T-cell (primary cell): ENCODE measurements around the gene BACE2. TPM values are rescaled to one million over a fixed set of nuclear protein-coding genes. Genes with fewer than 3 reads are reported as not detected.

ENCODE experiments used
- ATAC-seq, 4 experiments: fragments of 200-7000 bp in 3 of 4; fragments of 150-1000 bp in 1 of 4; cut with Tn5 transposase; replicated peaks in 1 of 4; 1 replicate in 3 of 4; 2 replicates in 1 of 4; pipeline ENCODE4 v1.10.0; 2021; ENCODE audit warnings: moderate library complexity in 3 of 4, mild to moderate bottlenecking in 2 of 4, moderate number of reproducible peaks in 1 of 4
- CTCF ChIA-PET, 2 donors: fragments of 300-600 bp; sonication (Branson Sonifier 250); formaldehyde crosslinking; loops; one replicate each; lab custom pipeline; 2022; ENCODE audit warnings: antibody characterized with exemption in 2 of 2; lab: Charles Lee
- POLR2A ChIA-PET, 2 donors: fragments of 300-600 bp; sonication (Branson Sonifier 250); formaldehyde crosslinking; loops; one replicate each; lab custom pipeline; 2022; ENCODE audit warnings: antibody characterized with exemption in 2 of 2; lab: Charles Lee
- DNase-seq, 35 experiments: peaks; one replicate each; pipeline versions ENCODE4 v3.0.0 to v3.0.0-alpha.2; 2013 to 2023
- H3K27ac ChIP-seq: one replicate; pipeline ENCODE4 v1.5.1; 2013; ENCODE audit warnings: low read length
- H3K27me3 ChIP-seq, 2 experiments: replicated peaks in 1 of 2; 1 replicate in 1 of 2; 2 replicates in 1 of 2; pipeline versions ENCODE4 v1.6.1 to v1.7.0; 2013; ENCODE audit warnings: low read length in 1 of 2, mixed read lengths in 1 of 2; ENCODE audit not compliant: control insufficient read depth in 2 of 2, insufficient read depth in 2 of 2; ENCODE audit errors: extremely low read depth in 1 of 2
- H3K36me3 ChIP-seq, 2 donors: 1 replicate in 1 of 2; 2 replicates in 1 of 2; pipeline versions ENCODE4 v1.6.1 to v1.7.0; 2013; ENCODE audit warnings: low read length in 1 of 2; ENCODE audit not compliant: control insufficient read depth in 2 of 2, insufficient read depth in 1 of 2; ENCODE audit errors: extremely low read depth in 1 of 2
- H3K4me1 ChIP-seq, 2 experiments: 1 replicate in 1 of 2; 2 replicates in 1 of 2; pipeline versions ENCODE4 v1.6.1 to v1.7.0; 2013; ENCODE audit warnings: low read length in 2 of 2, mixed read lengths in 1 of 2; ENCODE audit not compliant: insufficient read depth in 2 of 2, control insufficient read depth in 1 of 2; ENCODE audit errors: extremely low read depth in 1 of 2
- H3K4me3 ChIP-seq, 2 donors: 1 replicate in 1 of 2; 2 replicates in 1 of 2; pipeline versions ENCODE4 v1.5.1 to v1.7.0; 2013; ENCODE audit warnings: mild to moderate bottlenecking in 2 of 2, low read length in 1 of 2, moderate library complexity in 1 of 2; ENCODE audit not compliant: control insufficient read depth in 1 of 2; ENCODE audit errors: extremely low read depth in 1 of 2
- H3K9me3 ChIP-seq: 2 replicates; pipeline ENCODE4 v1.7.0; 2013
- H3K27ac Mint-ChIP-seq, 2 donors: one replicate each; pipeline ENCODE4 v1.8.0; 2020 to 2021; ENCODE audit warnings: mild to moderate bottlenecking in 2 of 2, mixed read lengths in 2 of 2
- H3K27me3 Mint-ChIP-seq, 2 donors: one replicate each; pipeline ENCODE4 v1.8.0; 2021 to 2022; ENCODE audit warnings: mixed read lengths in 2 of 2
- H3K36me3 Mint-ChIP-seq: one replicate; pipeline ENCODE4 v1.8.0; 2021; ENCODE audit warnings: mixed read lengths
- H3K4me1 Mint-ChIP-seq, 3 donors: one replicate each; pipeline ENCODE4 v1.8.0; 2020 to 2022; ENCODE audit warnings: mixed read lengths in 3 of 3, mild to moderate bottlenecking in 1 of 3
- H3K4me3 Mint-ChIP-seq, 3 donors: one replicate each; pipeline ENCODE4 v1.8.0; 2020 to 2022; ENCODE audit warnings: mild to moderate bottlenecking in 3 of 3, mixed read lengths in 3 of 3, moderate library complexity in 3 of 3
- H3K9me3 Mint-ChIP-seq, 3 donors: one replicate each; pipeline ENCODE4 v1.8.0; 2020 to 2022; ENCODE audit warnings: mixed read lengths in 3 of 3
- WGBS: methylation state at CpG from one replicate; pipeline ENCODE4 v1.1.5; 2013; ENCODE audit warnings: missing lambda C conversion rate; ENCODE audit not compliant: insufficient coverage; 5-methylcytosine and 5-hydroxymethylcytosine counted together
- total RNA-seq, 35 experiments: library from RNA in 6 of 35; stranded (reverse) in 6 of 35; fragments of 120-200 nt in 1 of 35; gene quantifications; one replicate each; pipeline versions ENCODE4 v1.2.1 to v1.2.4 and lab custom pipeline; 2013 to 2026

BACE2 gene
- total RNA-seq, 5 donors from 2014 or later (not counting 1 experiment from before 2014, with no cell fraction given): 0.30 to 1.1 (median 0.68) TPM

GRCh38 chr21:41170442-41170841 lies 2.5 kb downstream of the BACE2 start:
- no peaks in the 10 kb centered on the region for H3K36me3 ChIP-seq
- WGBS: 17% methylated on average over 1 of the region's 2 CpGs
- peaks cover 15 to 44% of the 10 kb centered on the region in 2 experiments for H3K27me3 ChIP-seq
- DNase-seq (peak in 1 of 35 experiments; percentile 5), ATAC-seq (no peak)
- ChIA-PET CTCF (no interaction called here), POLR2A (no interaction called here)
- H3K27ac ChIP-seq: no peak overlapping the region
- Mint-ChIP-seq H3K36me3 (no peaks in the 10 kb centered on the region), H3K27me3 (peaks cover 42 to 47% of the 10 kb centered on the region in 2 donors), H3K4me1 (peaks cover 8 to 11% (median 8%) of the 10 kb centered on the region in 3 donors), H3K4me3 (no peak overlapping the region), H3K9me3 (no peaks in the 10 kb centered on the region), H3K27ac (no peak overlapping the region)
- H3K4me1 ChIP-seq: peaks cover 0 to 15% of the 10 kb centered on the region in 2 experiments
- H3K9me3 ChIP-seq: no peaks in the 10 kb centered on the region
- H3K4me3 ChIP-seq: no peak overlapping the region

- Histone ChIP-seq H3K4me3 (no peak overlapping the region), H3K36me3 (no peaks in the 10 kb centered on the region), H3K27ac (no peak overlapping the region), H3K4me1 (peaks cover 0 to 15% of the 10 kb centered on the region in 2 experiments), H3K27me3 (peaks cover 14 to 45% of the 10 kb centered on the region in 2 experiments), H3K9me3 (no peaks in the 10 kb centered on the region)
- ChIA-PET POLR2A (no interaction called here), CTCF (no interaction called here)
- 58% methylated on average over 2 of the region's 15 CpGs for WGBS
- no peak overlapping the region for H3K27ac Mint-ChIP-seq
- ATAC-seq (no peak), DNase-seq (no peak)
- no peaks in the 10 kb centered on the region for H3K9me3 Mint-ChIP-seq
- no peak overlapping the region for H3K4me3 Mint-ChIP-seq
- H3K36me3 Mint-ChIP-seq: no peaks in the 10 kb centered on the region
- H3K27me3 Mint-ChIP-seq: peaks cover 36 to 45% of the 10 kb centered on the region in 2 donors
- peaks cover 8 to 11% (median 8%) of the 10 kb centered on the region in 3 donors for H3K4me1 Mint-ChIP-seq
Observed at GRCh38 chr21:41170859-41171609, 3.1 kb downstream of the BACE2 start.

- CTCF ChIA-PET: no interaction called here
- Mint-ChIP-seq H3K9me3 (no peaks in the 10 kb centered on the region), H3K36me3 (no peaks in the 10 kb centered on the region), H3K27ac (no peak overlapping the region), H3K4me1 (peaks cover 0 to 12% (median 0%) of the 10 kb centered on the region in 3 donors), H3K4me3 (no peak overlapping the region), H3K27me3 (peaks cover 36 to 41% of the 10 kb centered on the region in 2 donors)
- WGBS: 47% methylated on average over 3 of the region's 6 CpGs
- Histone ChIP-seq H3K4me3 (no peak overlapping the region), H3K9me3 (no peaks in the 10 kb centered on the region), H3K36me3 (no peaks in the 10 kb centered on the region), H3K27me3 (peaks cover 6 to 45% of the 10 kb centered on the region in 2 experiments), H3K27ac (no peak overlapping the region), H3K4me1 (no peaks in the 10 kb centered on the region)
- POLR2A ChIA-PET: no interaction called here
- ATAC-seq: no peak
- no peak for DNase-seq
Observed at GRCh38 chr21:41175080-41175479, 7.1 kb downstream of the BACE2 start.

DNA sequence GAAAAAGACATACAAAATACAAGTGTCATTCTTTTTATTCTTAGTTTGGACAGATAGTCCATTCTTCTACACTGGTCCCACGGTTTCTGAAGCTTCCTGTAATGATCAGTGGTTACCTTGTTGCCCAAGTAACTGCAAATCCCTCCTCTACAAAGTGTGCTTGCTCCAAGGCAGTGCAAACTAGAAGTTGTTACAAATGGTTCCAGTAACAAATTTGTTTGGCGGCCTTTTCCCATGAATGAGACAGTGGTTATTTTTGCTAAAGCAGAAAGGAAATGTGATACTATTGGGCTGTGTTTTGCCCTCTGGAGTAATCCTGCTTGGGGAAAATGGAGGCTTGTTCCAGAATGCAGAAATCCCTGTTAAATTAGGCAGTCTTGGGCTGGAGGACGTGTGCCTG lies 8.9 kb downstream of the BACE2 start:
- Histone ChIP-seq H3K27me3 (peaks cover 3 to 34% of the 10 kb centered on the region in 2 experiments), H3K4me3 (no peak overlapping the region), H3K36me3 (no peaks in the 10 kb centered on the region), H3K27ac (no peak overlapping the region), H3K9me3 (no peaks in the 10 kb centered on the region), H3K4me1 (no peaks in the 10 kb centered on the region)
- H3K4me1 Mint-ChIP-seq: peaks cover 0 to 12% (median 0%) of the 10 kb centered on the region in 3 donors
- H3K27me3 Mint-ChIP-seq: peaks cover 34 to 44% of the 10 kb centered on the region in 2 donors
- H3K9me3 Mint-ChIP-seq: no peaks in the 10 kb centered on the region
- no CpG with 5 or more reads among the region's 3 CpGs for WGBS
- ChIA-PET POLR2A (no interaction called here), CTCF (no interaction called here)
- no peaks in the 10 kb centered on the region for H3K36me3 Mint-ChIP-seq
- H3K27ac Mint-ChIP-seq: no peak overlapping the region
- ATAC-seq (no peak), DNase-seq (no peak)
- no peak overlapping the region for H3K4me3 Mint-ChIP-seq

DNA sequence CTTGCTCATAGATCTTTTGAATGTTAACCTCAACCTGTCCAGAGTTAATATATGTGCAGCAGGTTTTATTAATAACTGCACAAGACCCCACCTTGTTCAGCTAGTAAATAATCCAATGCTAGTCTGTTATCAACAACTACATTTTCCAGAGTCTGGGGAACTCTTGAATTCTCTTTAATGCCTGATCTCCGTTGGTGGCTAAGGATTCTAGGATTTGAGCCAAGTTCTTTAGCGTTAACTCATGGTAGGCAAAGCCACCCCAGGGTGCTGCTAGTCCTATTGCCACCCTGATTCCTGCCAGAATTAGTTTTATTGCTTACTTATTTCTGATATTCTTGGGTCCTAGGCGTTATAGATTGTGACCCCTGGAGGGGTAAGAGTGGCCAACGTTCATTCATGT lies 12.8 kb downstream of the BACE2 start:
- WGBS: 93% methylated on average over 2 of the region's 4 CpGs
- CTCF ChIA-PET: no interaction called here
- no peak overlapping the region for H3K4me3 ChIP-seq

GRCh38 chr21:41182547-41182946 lies 14.6 kb downstream of the BACE2 start:
- CTCF ChIA-PET: no interaction called here
- H3K27me3 Mint-ChIP-seq: peaks cover 19 to 31% of the 10 kb centered on the region in 2 donors
- no peak overlapping the region for H3K4me3 ChIP-seq
- ATAC-seq (no peak), DNase-seq (no peak)
- H3K27ac ChIP-seq: no peak overlapping the region
- H3K27me3 ChIP-seq: peaks cover 0 to 19% of the 10 kb centered on the region in 2 experiments
- H3K9me3 Mint-ChIP-seq: no peaks in the 10 kb centered on the region
- H3K27ac Mint-ChIP-seq: no peak overlapping the region
- no peak overlapping the region for H3K4me3 Mint-ChIP-seq
- H3K36me3 Mint-ChIP-seq: no peaks in the 10 kb centered on the region
- H3K36me3 ChIP-seq: no peaks in the 10 kb centered on the region
- H3K4me1 Mint-ChIP-seq: peaks cover 0 to 17% (median 0%) of the 10 kb centered on the region in 3 donors
- H3K4me1 ChIP-seq: no peaks in the 10 kb centered on the region
- no peaks in the 10 kb centered on the region for H3K9me3 ChIP-seq
- WGBS: no CpG with 5 or more reads among the region's 1 CpG
- POLR2A ChIA-PET: no interaction called here

More for the DNA sequence above, 12.8 kb downstream of the BACE2 start:
- Mint-ChIP-seq H3K36me3 (no peaks in the 10 kb centered on the region), H3K4me3 (no peak overlapping the region), H3K9me3 (no peaks in the 10 kb centered on the region), H3K27me3 (peaks cover 35 to 39% of the 10 kb centered on the region in 2 donors), H3K27ac (no peak overlapping the region), H3K4me1 (peaks cover 0 to 17% (median 0%) of the 10 kb centered on the region in 3 donors)
- Histone ChIP-seq H3K27ac (no peak overlapping the region), H3K4me1 (no peaks in the 10 kb centered on the region), H3K27me3 (peaks cover 0 to 18% of the 10 kb centered on the region in 2 experiments), H3K36me3 (no peaks in the 10 kb centered on the region), H3K9me3 (no peaks in the 10 kb centered on the region)
- DNase-seq (no peak), ATAC-seq (no peak)
- POLR2A ChIA-PET: no interaction called here
